C4-2B (cell line): ENCODE measurements around the gene THADA.

Experiments
- H3K27ac ChIP-seq: fragments of 450-650 bp; 2 replicates; pipeline ENCODE4 v1.5.1; 2017
- ZFX ChIP-seq: fragments of 450-650 bp; IDR thresholded peaks from 2 replicates; pipeline ENCODE4 v1.6.1; 2017
- TF ChIP-seq, protein P1 (sequence below): fragments of 450-650 bp; conservative IDR thresholded peaks from 2 replicates; pipeline ENCODE4 v1.5.1; 2017; ENCODE audit warnings: mild to moderate bottlenecking

Gene THADA

DNA sequence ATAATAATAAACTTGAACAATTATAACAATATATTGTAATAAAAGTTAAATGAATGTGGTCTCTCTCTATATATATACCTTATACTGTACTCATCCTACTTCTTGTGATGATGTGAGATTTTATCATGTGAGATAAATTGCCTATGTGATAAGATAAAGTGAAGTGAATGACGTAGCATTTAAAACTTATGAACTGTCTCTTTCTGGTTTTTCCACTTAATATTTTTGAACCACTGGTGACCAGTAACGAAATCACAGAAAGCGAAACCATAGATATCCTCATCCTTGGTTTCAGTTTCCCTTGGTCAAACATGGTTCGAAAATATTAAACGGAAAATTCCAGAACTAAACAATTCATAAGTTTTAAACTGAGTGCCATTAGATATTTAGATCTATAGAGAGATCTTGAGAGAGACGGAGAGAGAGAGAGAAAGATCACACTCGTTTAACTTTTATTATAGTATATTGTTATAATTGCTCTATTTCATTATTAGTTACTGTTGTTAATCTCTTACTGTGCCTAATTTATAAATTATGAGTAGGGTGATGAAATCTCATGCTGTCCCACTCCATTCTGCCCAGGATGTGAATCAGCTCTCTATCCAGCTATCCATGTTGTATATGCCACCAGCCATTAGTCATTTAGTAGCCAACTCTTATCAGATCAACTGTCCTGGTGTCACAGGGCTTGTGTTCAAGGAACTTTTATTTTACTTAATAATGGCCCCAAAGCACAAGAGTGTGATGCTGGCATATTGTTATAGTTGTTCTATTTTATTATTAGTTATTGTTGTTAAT lies 156.8 kb downstream of the THADA start:
- TF ChIP-seq, protein P1, sequence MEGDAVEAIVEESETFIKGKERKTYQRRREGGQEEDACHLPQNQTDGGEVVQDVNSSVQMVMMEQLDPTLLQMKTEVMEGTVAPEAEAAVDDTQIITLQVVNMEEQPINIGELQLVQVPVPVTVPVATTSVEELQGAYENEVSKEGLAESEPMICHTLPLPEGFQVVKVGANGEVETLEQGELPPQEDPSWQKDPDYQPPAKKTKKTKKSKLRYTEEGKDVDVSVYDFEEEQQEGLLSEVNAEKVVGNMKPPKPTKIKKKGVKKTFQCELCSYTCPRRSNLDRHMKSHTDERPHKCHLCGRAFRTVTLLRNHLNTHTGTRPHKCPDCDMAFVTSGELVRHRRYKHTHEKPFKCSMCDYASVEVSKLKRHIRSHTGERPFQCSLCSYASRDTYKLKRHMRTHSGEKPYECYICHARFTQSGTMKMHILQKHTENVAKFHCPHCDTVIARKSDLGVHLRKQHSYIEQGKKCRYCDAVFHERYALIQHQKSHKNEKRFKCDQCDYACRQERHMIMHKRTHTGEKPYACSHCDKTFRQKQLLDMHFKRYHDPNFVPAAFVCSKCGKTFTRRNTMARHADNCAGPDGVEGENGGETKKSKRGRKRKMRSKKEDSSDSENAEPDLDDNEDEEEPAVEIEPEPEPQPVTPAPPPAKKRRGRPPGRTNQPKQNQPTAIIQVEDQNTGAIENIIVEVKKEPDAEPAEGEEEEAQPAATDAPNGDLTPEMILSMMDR, result no peak
- TF ChIP-seq ZFX, result no peak
- no peak overlapping the region for H3K27ac ChIP-seq

DNA sequence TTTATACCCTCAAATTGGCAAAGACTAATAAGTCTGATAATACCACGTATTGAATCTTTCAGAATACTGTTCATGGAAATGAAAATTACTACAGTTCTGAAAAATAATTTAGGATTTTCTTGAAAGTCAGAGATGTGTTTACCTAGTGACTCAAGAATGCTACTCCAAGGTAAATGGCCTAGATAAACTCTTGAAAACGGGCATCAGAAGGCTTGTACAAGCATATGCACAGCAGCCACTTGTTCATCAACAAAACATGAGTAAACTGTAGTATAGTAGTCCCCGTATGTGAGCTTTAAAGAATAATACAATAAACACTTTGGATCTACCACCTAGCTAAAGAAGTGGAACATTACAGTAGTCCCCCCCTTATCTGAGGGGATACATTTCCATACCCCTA lies 157.5 kb downstream of the THADA start:
- no peak overlapping the region for H3K27ac ChIP-seq
- no peak for TF ChIP-seq ZFX
- TF ChIP-seq, protein P1, result no peak

DNA sequence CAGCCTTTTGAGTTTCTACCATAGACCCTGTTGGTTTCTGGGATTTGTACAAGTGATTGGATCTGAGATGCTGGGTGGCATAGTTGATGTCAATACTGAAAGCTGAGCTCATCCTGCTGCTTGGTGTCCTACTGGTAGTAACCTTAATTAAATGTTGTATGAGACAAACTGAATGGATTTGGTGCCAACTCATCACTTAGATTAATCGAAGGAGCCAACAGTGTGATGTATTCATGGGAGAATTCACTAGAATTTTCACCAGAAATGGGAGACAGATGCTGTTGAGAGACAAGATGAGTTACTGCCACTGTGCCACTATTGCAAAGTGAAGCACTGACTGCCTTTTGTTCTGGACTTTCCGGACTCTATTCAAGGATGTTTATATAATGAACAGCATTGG lies 158.5 kb downstream of the THADA start:
- no peak overlapping the region for H3K27ac ChIP-seq
- TF ChIP-seq, protein P1, result no peak
- TF ChIP-seq ZFX, result no peak

- H3K27ac ChIP-seq, result no peak overlapping the region
- no peak for TF ChIP-seq ZFX
- TF ChIP-seq, protein P1, result no peak
Measured at GRCh38 chr2:43436431-43436830, 159.4 kb downstream of the THADA start.

- TF ChIP-seq ZFX, result no peak
- TF ChIP-seq, protein P1, result no peak
- H3K27ac ChIP-seq, result no peak overlapping the region
Measured at GRCh38 chr2:43435746-43436145, 160.1 kb downstream of the THADA start.

GRCh38 chr2:43430489-43430888 lies 165.3 kb downstream of the THADA start:
- TF ChIP-seq, protein P1, result no peak
- TF ChIP-seq ZFX, result no peak
- no peak overlapping the region for H3K27ac ChIP-seq

DNA sequence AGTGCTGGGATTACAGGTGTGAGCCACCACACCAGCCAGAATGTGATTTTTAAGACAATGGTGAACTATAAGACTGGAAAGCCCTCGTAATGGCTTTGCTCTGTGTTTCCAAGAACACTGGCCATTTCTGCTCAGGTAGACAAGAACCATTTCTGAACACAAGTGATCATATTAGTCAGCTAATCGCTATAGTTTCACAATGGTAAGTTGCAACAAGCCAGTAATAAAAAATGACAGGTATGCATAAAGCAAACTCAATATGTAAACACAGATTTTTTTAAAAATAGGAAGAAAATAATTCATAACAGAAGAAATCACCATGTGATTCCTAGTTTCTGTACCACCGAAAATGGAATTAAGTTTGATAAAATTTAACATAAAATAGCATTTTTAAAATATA lies 166.5 kb downstream of the THADA start:
- no peak overlapping the region for H3K27ac ChIP-seq
- TF ChIP-seq, protein P1, result no peak
- no peak for TF ChIP-seq ZFX
